ENCODE results near the gene REPS1. TPM values are rescaled to one million over a fixed set of nuclear protein-coding genes. Genes with fewer than 3 reads are reported as not detected.

The REPS1 gene
- total and polyA plus RNA-seq, 2 of the 13 experiments (the other 11 are each of a cell fraction or from before 2014, with no cell fraction given) = 36.4 to 38.3 TPM

DNA sequence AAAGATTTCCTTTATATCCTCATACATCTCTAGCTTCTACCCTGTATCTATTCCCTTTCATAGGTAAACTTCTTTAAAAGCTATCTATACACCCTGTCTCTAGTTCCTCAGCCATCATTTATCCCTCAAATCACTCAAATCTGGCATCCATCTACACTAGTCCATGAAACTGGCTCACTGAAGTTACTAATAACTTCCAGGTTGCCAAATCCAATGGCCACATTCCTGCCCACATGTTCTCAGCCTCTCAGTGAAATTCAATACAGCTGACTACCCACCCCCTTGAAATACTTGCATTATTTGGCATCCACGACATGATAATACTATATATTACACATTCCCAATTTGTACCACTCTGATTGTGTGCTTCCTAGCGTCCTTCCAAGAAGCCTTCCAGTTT, 8.7 kb downstream of the REPS1 start:
- no peaks in the 10 kb centered on the region for H3K36me3 ChIP-seq (replicated peaks in 1 of 2; ENCODE audit: control insufficient read depth in 1 of 2, insufficient read depth in 2 of 2, low read length in 2 of 2)
- no peak for FAIRE-seq
- H3K4me1 ChIP-seq (ENCODE audit: insufficient read depth, low read length) = peaks cover 28% of the 10 kb centered on the region
- CTCF ChIA-PET (ENCODE audit: low intra/inter-chr PET ratio, low total read pairs) = no interaction called here
- in situ Hi-C loops (cut with HindIII; ENCODE audit: extremely low pct_ligation_motif_present, low pct_unique_long_range_greater_than_20kb) (no loop called here), intact Hi-C loops (cut with micrococcal nuclease; ENCODE audit: unreplicated experiment) (no loop called here)
- no peak for DNase-seq (ENCODE audit: low spot score)
- no peak overlapping the region for H3K4me2 ChIP-seq (ENCODE audit: low read depth, low read length)
- no TSS peak for BruUV-seq (replicated peaks)
- H2AFZ ChIP-seq (ENCODE audit: low read length) = no peak overlapping the region
- H3K9ac ChIP-seq (ENCODE audit: insufficient read depth, low read depth, low read length) = no peak overlapping the region
- no peaks in the 10 kb centered on the region for H3K27me3 ChIP-seq (ENCODE audit: control insufficient read depth in 1 of 2, insufficient read depth in 2 of 2, low read length in 2 of 2)
- POLR2A ChIA-PET = no interaction called here
- no peaks in the 10 kb centered on the region for H3K9me3 ChIP-seq (ENCODE audit: low read length)
- H3K4me3 ChIP-seq (replicated peaks in 1 of 3; ENCODE audit: insufficient read depth in 1 of 3, low read depth in 2 of 3, low read length in 3 of 3) = no peak overlapping the region
- peaks cover 89% of the 10 kb centered on the region for H3K79me2 ChIP-seq (ENCODE audit: insufficient read depth, low read length)
- 86% methylated on average over 2 of the region's 2 CpGs for WGBS (ENCODE audit: low lambda C conversion rate)
- no peak for ATAC-seq
- no peak for TF ChIP-seq SMYD3 (CRISPR knock-in tag; IDR thresholded peaks at IDR 0.05)
- no peak for TF ChIP-seq ZNF274 (CRISPR knock-in tag; IDR thresholded peaks at IDR 0.05)
- TF ChIP-seq PLRG1 (conservative IDR thresholded peaks at IDR 0.05) = no peak
- no peak for TF ChIP-seq KLF15 (CRISPR knock-in tag; IDR thresholded peaks at IDR 0.05; ENCODE audit: borderline replicate concordance)
- no peak for TF ChIP-seq ZNF556 (CRISPR knock-in tag; IDR thresholded peaks at IDR 0.05; ENCODE audit: borderline replicate concordance)
- TF ChIP-seq ZSCAN22 (CRISPR knock-in tag; IDR thresholded peaks at IDR 0.05) = no peak
- TF ChIP-seq ZNF225 (CRISPR knock-in tag; IDR thresholded peaks at IDR 0.05) = no peak
- TF ChIP-seq GABPB1 (CRISPR knock-in tag; IDR thresholded peaks at IDR 0.05) = no peak
- TF ChIP-seq SMAD3 (CRISPR knock-in tag; IDR thresholded peaks at IDR 0.05) = no peak
- TF ChIP-seq PREB (CRISPR knock-in tag; IDR thresholded peaks at IDR 0.05) = no peak
- TF ChIP-seq ZBTB43 (CRISPR knock-in tag; conservative IDR thresholded peaks at IDR 0.05) = no peak
- TF ChIP-seq ZNF768 (CRISPR knock-in tag; IDR thresholded peaks at IDR 0.05) = no peak
- TF ChIP-seq ARID3A (IDR thresholded peaks at IDR 0.05; ENCODE audit: low read depth, low read length) = no peak
- peaks cover 7% of the 10 kb centered on the region; the same call in 1 of the 2 replicates for H4K20me1 ChIP-seq (ENCODE audit: insufficient read depth, low read length)
- H3K27ac ChIP-seq (ENCODE audit: extremely low read length, insufficient read depth, low read length) = no peak overlapping the region
